Aorta (tissue), 5 donors: Measurements from ENCODE around the gene KANSL1L. TPM values are rescaled to one million over a fixed set of nuclear protein-coding genes. Genes with fewer than 3 reads are reported as not detected.

ENCODE experiments used
- ATAC-seq: fragments of 200-7000 bp; cut with Tn5 transposase; one replicate; pipeline ENCODE4 v1.9.1; 2022; ENCODE audit warnings: moderate library complexity; ENCODE audit not compliant: low FRiP score
- DNase-seq, 2 donors: peaks; one replicate each; pipeline ENCODE4 v3.0.0-alpha.2; 2020
- H3K27ac ChIP-seq, 2 donors: one replicate each; pipeline ENCODE4 v1.5.1; 2013; ENCODE audit warnings: low read length in 2 of 2, mild to moderate bottlenecking in 2 of 2, moderate library complexity in 2 of 2, control low read depth in 1 of 2, inconsistent platforms in 1 of 2, low read depth in 1 of 2
- H3K27me3 ChIP-seq, 2 donors: one replicate each; pipeline ENCODE4 v1.6.1; 2013; ENCODE audit warnings: control low read depth in 1 of 2, low read length in 1 of 2, mild to moderate bottlenecking in 1 of 2, moderate library complexity in 1 of 2; ENCODE audit not compliant: insufficient read depth in 2 of 2, control insufficient read depth in 1 of 2
- H3K36me3 ChIP-seq, 2 donors: one replicate each; pipeline ENCODE4 v1.6.1; 2013; ENCODE audit warnings: control low read depth in 1 of 2, low read length in 1 of 2, mild to moderate bottlenecking in 1 of 2; ENCODE audit not compliant: insufficient read depth in 2 of 2, control insufficient read depth in 1 of 2
- H3K4me1 ChIP-seq, 2 donors: one replicate each; pipeline ENCODE4 v1.6.1; 2013; ENCODE audit warnings: low read length in 2 of 2, control low read depth in 1 of 2, mild to moderate bottlenecking in 1 of 2, moderate library complexity in 1 of 2; ENCODE audit not compliant: insufficient read depth in 2 of 2, control insufficient read depth in 1 of 2
- H3K4me3 ChIP-seq, 2 donors: one replicate each; pipeline ENCODE4 v1.5.1; 2013; ENCODE audit warnings: low read length in 2 of 2, control low read depth in 1 of 2, mild to moderate bottlenecking in 1 of 2
- H3K9me3 ChIP-seq: one replicate; pipeline ENCODE4 v1.6.1; 2013; ENCODE audit warnings: mild to moderate bottlenecking, low read length; ENCODE audit not compliant: control insufficient read depth
- WGBS, 2 donors: extraction: QIAGEN DNeasy Blood & Tissue Kit; methylation state at CpG; one replicate each; pipeline ENCODE4 v1.1.7; 2013; 5-methylcytosine and 5-hydroxymethylcytosine counted together
- intact Hi-C, 2 donors: fragments of 100-400 bp; cut with DNase I; formaldehyde crosslinking; loops; one replicate each; pipeline versions ENCODE4 v1.14.2 to v1.15.0; 2022
- long read RNA-seq, 2 donors: library from polyadenylated mRNA; unstranded; transcript quantifications; one replicate each; pipeline ENCODE4 v2.0.0, GENCODE V29; 2020 to 2021
- polyA plus RNA-seq, 2 donors: library from polyadenylated mRNA; stranded (reverse); fragments of 200-250 nt; gene quantifications; one replicate each; pipeline ENCODE4 v1.2.3, GENCODE V29; 2013
- total RNA-seq, 2 donors: library from RNA; stranded (reverse); fragmentation: NEBNext Ultra II Directional; extraction: Animal tissue kit (Norgen Biotek cat#: 25700); gene quantifications; one replicate each; pipeline ENCODE4 v1.2.1, GENCODE V29; 2021
- donor health status: healthy with polysubstance abuse.
- donor health status: Bipolar disorder and iron deficiency.
- donor health status: DM: no; HTN: no; CAD: no.
- donor health status: DM: no; HTN: no; CAD: no.
- donor health status: DM: yes; HTN: yes; CAD: no.

The KANSL1L gene
- 10 to 100 TPM; 42.4 to 44.1 TPM for total RNA-seq
- 10 to 100 TPM in 1 of 2 donors, 1 to 10 TPM in 1; 8.1 to 16.5 TPM for polyA plus RNA-seq
- long read RNA-seq, donor 1, partial matches to known transcripts, result 2 of 30 reads
- long read RNA-seq, donor 1, other reads (novel, unspliced or antisense), result 27 of 30 reads
- long read RNA-seq, donor 2, partial matches to known transcripts, result 2 of 50 reads
- long read RNA-seq, donor 2, other reads (novel, unspliced or antisense), result 48 of 50 reads

- intact Hi-C loops, result loop anchor here in 1 of 2 donors (5.0 kb wide), 1 partner anchor 51 kb away; no protein-coding TSS in a partner anchor
- 0% methylated on average over 45 to 67 of the region's 67 CpGs for WGBS, 2 donors
- no peaks in the 10 kb centered on the region for H3K27me3 ChIP-seq
- peak within 1 kb of the TSS; percentile 73 to 99 for H3K4me3 ChIP-seq
- peak within 1 kb of the TSS; percentile 85 to 99 for H3K27ac ChIP-seq
- H3K4me1 ChIP-seq, result no peaks in the 10 kb centered on the region
- ATAC-seq (peak; percentile 95), DNase-seq (peak; percentile 99 to 100)
- H3K36me3 ChIP-seq, result no peaks in the 10 kb centered on the region
- no peaks in the 10 kb centered on the region for H3K9me3 ChIP-seq
Measured at GRCh38 chr2:210171309-210172218, at the start of gene KANSL1L. Gene KANSL1L, minus strand, starts transcription at chr2:210171409. Its CDS starts 16,827 bp downstream, at chr2:210154582.

GRCh38 chr2:210215120-210215519 lies 43.9 kb upstream of the KANSL1L start:
- Histone ChIP-seq H3K27ac (peak overlapping the region; percentile 48 to 67), H3K36me3 (no peaks in the 10 kb centered on the region), H3K4me1 (no peaks in the 10 kb centered on the region), H3K9me3 (no peaks in the 10 kb centered on the region), H3K27me3 (no peaks in the 10 kb centered on the region), H3K4me3 (no peak overlapping the region)
- ATAC-seq, result no peak
- no peak for DNase-seq
- 0 to 3% methylated on average over 1 of the region's 1 CpG for WGBS, 2 donors
- intact Hi-C loops, result no loop called here

GRCh38 chr2:210210185-210210584 lies 39.0 kb upstream of the KANSL1L start:
- ATAC-seq (no peak), DNase-seq (no peak)
- WGBS, 2 donors, result 97 to 98% methylated on average over 1 of the region's 1 CpG
- Histone ChIP-seq H3K4me1 (no peaks in the 10 kb centered on the region), H3K9me3 (no peaks in the 10 kb centered on the region), H3K36me3 (peaks cover 0 to 5% of the 10 kb centered on the region in 2 donors), H3K4me3 (no peak overlapping the region), H3K27ac (no peak overlapping the region), H3K27me3 (no peaks in the 10 kb centered on the region)
- intact Hi-C loops, result no loop called here

- Histone ChIP-seq H3K4me3 (no peak overlapping the region), H3K36me3 (peaks cover 0 to 5% of the 10 kb centered on the region in 2 donors), H3K4me1 (no peaks in the 10 kb centered on the region), H3K27ac (no peak overlapping the region), H3K27me3 (no peaks in the 10 kb centered on the region), H3K9me3 (no peaks in the 10 kb centered on the region)
- WGBS, 2 donors, result 84 to 92% methylated on average over 1 of the region's 1 CpG
- DNase-seq (no peak), ATAC-seq (no peak)
- intact Hi-C loops, result loop anchor here in 1 of 2 donors (10.0 kb wide), 1 partner anchor 203 kb away; the partner anchor contains the start of gene RPE
Measured at GRCh38 chr2:210207929-210208328, 36.7 kb upstream of the KANSL1L start.

GRCh38 chr2:210203558-210203957 lies 32.3 kb upstream of the KANSL1L start:
- 45 to 60% methylated on average over 1 of the region's 1 CpG for WGBS, 2 donors
- H3K9me3 ChIP-seq, result no peaks in the 10 kb centered on the region
- H3K27ac ChIP-seq, result no peak overlapping the region
- no peaks in the 10 kb centered on the region for H3K27me3 ChIP-seq
- ATAC-seq, result no peak
- intact Hi-C loops, result loop anchor here in 1 of 2 donors (10.0 kb wide), 1 partner anchor 199 kb away; the partner anchor contains the start of gene RPE
- H3K36me3 ChIP-seq, result peaks cover 0 to 7% of the 10 kb centered on the region in 2 donors
- no peaks in the 10 kb centered on the region for H3K4me1 ChIP-seq
- DNase-seq, result no peak
- H3K4me3 ChIP-seq, result no peak overlapping the region

- no peak overlapping the region for H3K27ac ChIP-seq
Measured at GRCh38 chr2:210203147-210203546, 31.9 kb upstream of the KANSL1L start.

GRCh38 chr2:210199854-210200253 lies 28.6 kb upstream of the KANSL1L start:
- peaks cover 1 to 2% of the 10 kb centered on the region in 2 donors for H3K36me3 ChIP-seq
- H3K9me3 ChIP-seq, result no peaks in the 10 kb centered on the region
- ATAC-seq (no peak), DNase-seq (no peak)
- 76 to 84% methylated on average over 3 of the region's 3 CpGs for WGBS, 2 donors
- H3K27ac ChIP-seq, result no peak overlapping the region
- intact Hi-C loops, result loop anchor here (5.0 to 10.0 kb wide), 4 partner anchors 123 to 223 kb away; partner anchors contain the start of gene RPE (in 1 of the 2)
- no peak overlapping the region for H3K4me3 ChIP-seq
- no peaks in the 10 kb centered on the region for H3K4me1 ChIP-seq
- no peaks in the 10 kb centered on the region for H3K27me3 ChIP-seq

More at GRCh38 chr2:210203147-210203546, 31.9 kb upstream of the KANSL1L start:
- Histone ChIP-seq H3K4me1 (no peaks in the 10 kb centered on the region), H3K36me3 (peaks cover 0 to 7% of the 10 kb centered on the region in 2 donors), H3K4me3 (no peak overlapping the region), H3K9me3 (no peaks in the 10 kb centered on the region), H3K27me3 (no peaks in the 10 kb centered on the region)
- intact Hi-C loops, result loop anchor here in 1 of 2 donors (10.0 kb wide), 1 partner anchor 198 kb away; the partner anchor contains the start of gene RPE
- no peak for DNase-seq
- WGBS, 2 donors, result 88 to 91% methylated on average over 1 of the region's 1 CpG
- no peak for ATAC-seq

- intact Hi-C loops, result loop anchor here (5.0 kb wide), 3 partner anchors 122 to 222 kb away; no protein-coding TSS in a partner anchor
Measured at GRCh38 chr2:210199186-210199765, 28.1 kb upstream of the KANSL1L start.

More at GRCh38 chr2:210199186-210199765, 28.1 kb upstream of the KANSL1L start:
- H3K36me3 ChIP-seq, result peaks cover 1 to 2% of the 10 kb centered on the region in 2 donors
- H3K4me3 ChIP-seq, result no peak overlapping the region
- H3K27me3 ChIP-seq, result no peaks in the 10 kb centered on the region
- no peaks in the 10 kb centered on the region for H3K4me1 ChIP-seq
- ATAC-seq (no peak), DNase-seq (no peak)
- H3K9me3 ChIP-seq, result no peaks in the 10 kb centered on the region
- H3K27ac ChIP-seq, result no peak overlapping the region
